Sciatic nerve (tissue), 2 donors: ENCODE results near the gene GGT1. TPM values are rescaled to one million over a fixed set of nuclear protein-coding genes. Genes with fewer than 3 reads are reported as not detected.
"Not testable (repeated sequence)": the region's sequence is repeated elsewhere in the genome, so short reads cannot be mapped to it uniquely, and the experiment has no call there.

Source experiments
- ATAC-seq: fragments of 200-7000 bp; cut with Tn5 transposase; one replicate; pipeline ENCODE4 v1.9.1; 2020; ENCODE audit warnings: mild to moderate bottlenecking, moderate library complexity
- DNase-seq: peaks from one replicate; pipeline ENCODE4 v3.0.0-alpha.2; 2020; ENCODE audit warnings: low spot score
- intact Hi-C: fragments of 100-400 bp; cut with DNase I; formaldehyde crosslinking; loops from one replicate; pipeline ENCODE4 v1.14.2; 2022
- total RNA-seq: library from RNA; stranded (reverse); fragmentation: NEBNext Ultra II Directional; extraction: Animal tissue kit (Norgen Biotek cat#: 25700); gene quantifications from one replicate; pipeline ENCODE4 v1.2.1, GENCODE V29; 2021
- donor health status: DM: no; HTN: no; CAD: no.
- donor health status: DM: no; HTN: no; CAD: no.

The GGT1 gene
- total RNA-seq, 1 donor from 2014 or later, result 9.0 TPM

DNA sequence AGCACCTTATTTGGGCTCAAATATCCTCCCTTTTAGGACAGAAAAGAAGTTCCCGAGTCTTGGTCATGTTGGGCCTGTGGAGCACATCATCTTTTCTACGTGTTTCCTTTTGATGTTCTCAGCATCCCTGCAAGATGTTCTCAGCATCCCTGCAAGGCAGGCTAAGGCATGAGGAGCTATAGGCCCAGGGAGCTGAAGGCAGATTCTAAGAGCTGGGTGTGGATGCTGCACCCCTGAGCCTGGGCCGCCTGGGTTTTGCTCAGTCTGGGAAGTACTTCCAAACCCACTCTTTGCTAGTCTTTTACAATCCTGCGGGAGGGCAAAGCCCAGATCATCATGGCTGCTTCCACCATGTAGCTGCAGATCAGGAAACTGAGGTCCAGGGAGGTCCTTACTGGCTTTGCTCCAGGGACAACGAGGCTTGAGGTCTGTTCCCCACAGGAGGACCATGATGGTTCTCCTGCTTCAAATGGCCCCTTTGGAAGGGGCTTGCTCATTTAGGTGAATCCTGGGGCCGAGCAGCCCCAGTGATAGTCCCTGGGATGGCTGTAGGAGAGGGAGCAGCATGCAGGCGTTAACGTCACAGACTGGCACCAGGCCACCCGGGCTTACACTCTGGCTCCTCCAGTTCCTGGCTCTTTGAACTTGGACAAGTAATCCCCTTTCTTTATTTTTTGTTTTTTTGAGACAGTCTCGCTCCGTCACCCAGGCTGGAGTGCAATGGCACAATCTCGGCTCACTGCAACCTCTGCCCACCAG lies 20.8 kb upstream of the GGT1 start:
- no peak for DNase-seq
- ATAC-seq, result no peak
- intact Hi-C loops, result no loop called here

DNA sequence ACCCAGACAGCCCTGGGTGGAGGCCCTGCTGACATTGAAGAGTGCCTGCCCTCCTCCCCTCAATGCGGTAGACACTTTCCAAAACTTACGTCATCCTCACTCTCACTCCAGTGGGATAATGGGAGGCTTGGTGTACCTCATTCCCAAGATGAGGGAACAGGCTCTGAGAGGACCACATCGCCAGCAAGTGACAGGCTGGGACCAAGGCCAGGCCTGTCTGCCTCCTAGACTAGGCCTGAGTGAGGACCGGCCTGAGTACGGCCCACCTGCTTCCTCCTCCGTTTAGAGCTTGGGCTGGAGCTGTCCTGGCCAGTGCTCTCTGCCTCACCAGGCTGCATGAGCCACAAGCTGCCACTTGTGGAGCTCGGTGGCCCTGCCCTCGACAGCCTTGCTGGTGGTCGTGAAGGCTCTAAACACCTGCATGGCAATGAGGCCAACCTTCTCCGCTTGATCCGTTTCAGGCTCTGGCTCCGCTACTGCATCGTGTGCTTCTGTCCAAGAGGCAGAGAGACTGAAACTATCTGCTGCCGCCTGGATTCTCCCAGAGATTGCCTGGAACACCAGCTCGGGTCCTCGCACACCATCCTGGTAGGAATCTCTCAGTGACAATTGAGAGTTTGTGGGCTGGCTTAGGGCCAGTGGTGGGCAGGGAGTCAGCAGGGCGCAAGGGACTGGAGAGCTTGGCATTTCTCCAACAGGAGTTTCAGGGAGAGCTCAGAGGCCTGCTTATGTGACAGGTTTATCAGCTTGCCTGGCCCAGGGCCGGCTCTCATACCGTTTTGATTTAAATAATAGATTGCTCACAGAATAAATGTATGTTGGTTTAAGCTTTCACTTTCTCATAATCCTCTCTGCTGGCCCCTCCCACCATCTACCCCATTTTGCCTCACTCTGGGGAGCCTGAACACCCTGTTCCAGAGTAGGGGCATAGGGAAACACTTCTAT lies 19.5 kb upstream of the GGT1 start:
- DNase-seq, result no peak
- intact Hi-C loops, result no loop called here
- peak; percentile 53 for ATAC-seq

DNA sequence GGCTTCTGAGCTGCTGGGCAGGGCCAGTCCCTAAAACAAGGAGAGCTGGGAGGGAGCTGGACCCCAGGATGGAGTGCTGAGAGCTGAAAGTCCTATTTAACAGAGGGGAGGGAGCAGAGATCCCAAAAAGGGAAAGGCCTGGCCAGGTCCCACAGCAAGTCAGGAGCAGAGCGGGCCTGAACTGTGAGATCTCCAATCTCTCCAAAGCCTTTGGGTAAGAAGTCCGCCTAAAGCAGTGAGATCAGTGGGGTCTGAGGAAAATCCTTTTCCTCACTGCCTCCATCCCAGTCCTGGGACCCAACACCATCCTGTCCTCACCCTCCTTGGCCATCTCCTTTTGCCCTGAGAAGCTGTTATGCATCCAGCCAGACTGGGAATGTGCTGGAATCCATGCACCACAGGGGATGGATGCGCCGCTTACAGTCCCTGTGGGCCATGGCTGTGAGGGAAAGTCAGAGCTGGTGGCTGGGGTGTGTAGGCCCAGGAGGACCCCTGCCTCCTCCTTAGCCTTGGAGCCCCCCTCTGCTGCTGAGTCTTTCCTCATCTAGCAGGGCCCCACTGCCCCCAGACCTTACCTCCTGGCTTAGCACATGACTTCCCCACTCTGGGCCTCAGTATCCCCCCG lies 18.7 kb upstream of the GGT1 start:
- intact Hi-C loops, result no loop called here
- DNase-seq (no peak), ATAC-seq (peak; percentile 14)

DNA sequence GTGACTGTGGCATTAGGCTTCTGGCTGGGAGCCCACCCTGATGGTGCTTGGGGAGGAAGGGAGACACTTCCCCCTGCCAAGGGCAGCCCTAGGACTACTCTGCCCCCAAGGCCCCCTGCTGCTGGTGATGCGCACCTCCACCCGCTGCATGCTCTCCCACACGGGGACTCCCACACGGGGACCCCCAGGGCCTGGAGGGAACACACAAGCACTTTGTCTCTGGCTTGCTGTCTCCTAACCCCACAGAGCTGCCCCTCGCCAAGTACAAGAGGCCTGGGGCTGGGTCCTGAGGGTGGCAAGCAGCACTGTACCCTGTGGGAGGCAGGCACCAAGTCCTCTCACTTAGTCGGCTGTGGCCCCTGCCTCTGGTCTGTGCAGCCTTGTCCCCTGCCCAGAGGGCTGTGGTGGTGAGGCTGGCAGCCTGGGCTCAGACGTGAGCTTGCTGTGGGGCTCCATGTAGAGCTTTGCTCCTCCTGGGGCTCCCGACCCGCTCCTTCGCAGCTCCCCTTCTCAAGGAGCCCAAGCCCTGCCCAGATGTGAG lies 18.1 kb upstream of the GGT1 start:
- no peak for DNase-seq
- no peak for ATAC-seq
- intact Hi-C loops, result no loop called here

DNA sequence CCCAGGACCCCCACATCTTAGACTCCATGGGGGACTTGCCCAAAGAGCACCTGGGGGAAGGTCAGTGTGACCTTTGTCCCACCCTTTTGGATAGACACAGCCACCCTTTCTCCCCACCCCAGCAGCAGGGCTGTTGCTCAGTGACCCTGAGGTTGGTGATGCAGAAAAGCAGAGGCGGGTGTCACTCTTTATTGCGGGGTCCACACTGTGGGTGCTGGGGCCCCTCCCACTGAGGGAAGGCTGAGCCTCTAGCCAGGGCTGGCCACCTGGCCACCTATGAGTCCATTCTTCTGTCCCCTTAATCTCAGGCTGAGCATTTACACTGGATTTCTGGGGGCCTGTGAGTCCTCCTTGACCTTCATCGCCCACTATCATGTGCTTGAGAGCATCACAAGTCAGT lies 17.5 kb upstream of the GGT1 start:
- DNase-seq (no peak), ATAC-seq (no peak)
- intact Hi-C loops, result no loop called here

DNA sequence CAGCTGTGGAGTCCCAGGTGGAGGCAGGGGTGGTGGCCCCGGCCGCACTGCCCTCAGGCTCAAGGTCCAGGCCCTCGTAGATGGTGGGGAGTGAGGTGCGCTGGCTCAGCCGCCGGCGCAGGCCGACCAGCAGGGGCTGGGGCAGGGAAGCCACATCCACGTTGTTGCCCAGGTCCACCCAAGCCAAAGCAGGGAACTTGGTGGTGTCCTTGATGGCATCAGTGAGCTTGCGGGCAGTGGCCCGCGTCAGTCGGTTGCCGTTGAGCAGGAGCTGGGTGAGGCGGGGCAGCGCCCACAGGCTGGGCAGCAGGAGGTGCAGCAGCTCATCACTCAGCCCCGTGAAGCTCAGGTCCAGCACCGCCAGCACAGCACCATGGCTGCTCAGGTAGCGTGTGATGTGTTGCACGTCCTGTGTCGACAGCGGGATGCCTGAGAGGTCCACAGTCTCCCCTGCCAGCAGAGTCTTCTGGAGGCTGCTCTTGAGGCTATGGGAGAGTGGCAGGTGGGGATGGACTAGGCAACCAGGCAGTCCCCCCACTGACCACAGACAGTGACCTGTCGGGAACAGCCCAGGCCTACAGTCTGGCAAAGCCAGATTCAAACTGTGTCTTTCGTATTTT lies 17.0 kb upstream of the GGT1 start:
- intact Hi-C loops, result no loop called here
- ATAC-seq (no peak), DNase-seq (no peak)

DNA sequence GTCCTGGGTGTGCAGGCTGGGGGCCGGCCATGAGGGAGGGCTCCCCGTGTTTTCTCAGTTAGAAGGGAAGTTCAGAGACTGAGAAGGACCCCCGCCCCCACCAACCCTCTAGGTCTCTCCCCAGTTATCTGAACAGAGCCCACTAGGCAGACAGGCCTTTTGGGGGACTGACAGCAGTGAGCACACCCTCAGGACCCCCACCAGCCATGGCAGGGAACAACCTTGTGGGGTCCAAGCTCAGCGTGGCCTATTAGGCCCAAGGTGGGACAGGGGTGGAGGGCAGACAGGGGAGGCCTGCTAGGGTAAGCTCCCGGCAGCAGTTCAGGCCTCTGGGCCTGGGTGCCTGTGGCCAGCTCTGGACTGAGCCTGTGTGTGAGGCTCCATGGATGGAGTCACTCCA lies 15.7 kb upstream of the GGT1 start:
- DNase-seq (no peak), ATAC-seq (no peak)
- intact Hi-C loops, result no loop called here

DNA sequence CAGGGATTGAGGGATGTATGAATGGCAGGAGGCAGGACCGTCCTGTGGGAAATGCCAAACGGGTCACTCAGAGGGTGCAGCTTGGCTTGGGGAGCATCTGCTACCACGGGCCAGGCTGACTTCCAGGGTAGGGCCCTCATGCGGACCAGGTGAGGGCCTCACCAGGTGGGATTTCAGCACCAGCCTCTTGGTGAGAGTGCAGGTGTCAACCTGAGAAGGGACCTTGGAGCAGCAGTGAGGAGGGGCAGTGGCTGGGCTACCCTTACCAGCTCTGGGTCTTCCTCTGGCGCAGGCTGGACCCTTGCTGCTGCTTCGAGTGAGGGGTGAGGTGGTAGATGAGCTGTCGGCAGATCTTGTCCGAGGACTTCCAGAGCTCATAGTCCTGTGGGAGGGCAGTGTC lies 15.0 kb upstream of the GGT1 start:
- DNase-seq (no peak), ATAC-seq (no peak)
- intact Hi-C loops, result no loop called here

DNA sequence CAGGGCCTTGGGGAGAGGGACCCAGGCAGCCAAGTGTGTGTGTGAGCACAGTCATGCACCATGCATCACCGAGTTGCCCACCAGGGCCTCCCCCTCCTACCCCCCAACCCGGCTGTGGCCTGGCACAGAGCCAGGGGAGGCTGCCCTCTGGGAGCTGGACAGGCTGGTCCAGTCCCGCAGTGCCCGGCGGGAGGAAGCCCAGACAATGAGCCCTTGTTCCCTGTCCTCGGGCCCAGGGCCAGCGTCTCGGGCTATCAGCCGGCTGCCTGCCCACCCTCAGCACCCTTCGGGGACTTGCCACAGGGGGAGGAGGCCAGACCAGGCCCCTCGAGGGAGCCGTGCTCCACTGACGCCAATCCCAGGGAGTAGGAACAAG lies 14.6 kb upstream of the GGT1 start:
- ATAC-seq (peak; percentile 51), DNase-seq (peak; percentile 89)
- intact Hi-C loops, result no loop called here

DNA sequence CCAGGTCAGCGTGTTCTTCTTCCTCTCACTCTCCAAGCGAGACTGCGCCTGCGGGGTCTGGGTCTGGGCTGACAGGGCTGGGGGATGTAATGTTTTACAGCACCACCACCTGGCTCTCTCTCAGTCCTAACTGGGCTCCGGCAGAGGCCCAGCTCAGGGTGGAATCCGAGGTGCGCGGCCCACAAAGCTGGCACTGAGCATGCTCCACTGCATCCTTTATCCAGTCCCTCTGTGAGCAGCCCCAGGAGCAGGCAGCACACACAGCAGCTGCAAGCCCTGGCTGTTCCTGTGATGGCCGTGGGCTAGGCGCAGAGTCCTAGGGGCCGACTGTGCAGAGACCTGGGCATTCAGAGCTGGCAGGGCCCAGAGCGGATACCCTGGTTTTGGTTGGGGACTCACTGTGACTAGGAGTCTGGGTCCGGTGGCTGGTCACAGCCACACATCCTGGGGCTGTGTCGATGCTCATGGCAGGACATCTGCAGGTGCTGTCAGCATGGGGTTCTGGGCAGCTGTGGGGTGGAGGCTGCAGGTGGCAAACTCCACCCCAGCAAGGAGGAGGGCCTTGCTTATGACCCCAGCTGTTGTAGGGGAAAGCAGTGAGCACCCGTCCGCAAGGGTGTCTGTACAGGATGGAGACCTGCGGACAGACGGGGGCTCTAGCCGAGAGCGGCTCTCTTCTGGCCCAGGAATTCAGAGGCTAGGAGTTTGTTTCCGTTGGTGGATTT lies 14.1 kb upstream of the GGT1 start:
- ATAC-seq (no peak), DNase-seq (no peak)
- intact Hi-C loops, result no loop called here

DNA sequence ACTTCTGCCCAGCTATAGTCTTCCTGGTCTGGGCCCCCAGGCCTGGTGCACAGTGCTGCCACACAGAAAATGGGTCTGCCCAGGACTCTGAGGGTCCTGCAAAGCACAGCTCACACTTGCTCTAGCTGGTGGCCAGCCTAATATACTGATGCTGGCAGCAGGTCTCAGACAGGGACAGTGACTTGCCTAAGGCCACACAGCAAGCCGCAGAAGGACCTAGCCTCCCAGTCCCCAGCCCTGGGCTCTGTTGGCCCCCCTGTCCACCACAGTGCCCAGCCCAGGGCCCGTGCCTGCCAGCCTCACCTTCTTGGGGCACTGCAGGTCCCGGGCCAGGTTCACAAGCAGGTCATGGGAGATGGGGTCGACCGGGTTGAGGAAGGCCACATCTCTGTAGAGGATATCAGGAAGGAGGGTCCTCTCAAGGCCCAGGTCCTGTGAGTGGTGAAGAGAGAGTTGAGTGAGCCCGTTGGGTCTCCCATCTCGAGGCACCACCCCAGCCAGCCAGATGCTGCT lies 13.4 kb upstream of the GGT1 start:
- DNase-seq (no peak), ATAC-seq (no peak)
- intact Hi-C loops, result no loop called here

DNA sequence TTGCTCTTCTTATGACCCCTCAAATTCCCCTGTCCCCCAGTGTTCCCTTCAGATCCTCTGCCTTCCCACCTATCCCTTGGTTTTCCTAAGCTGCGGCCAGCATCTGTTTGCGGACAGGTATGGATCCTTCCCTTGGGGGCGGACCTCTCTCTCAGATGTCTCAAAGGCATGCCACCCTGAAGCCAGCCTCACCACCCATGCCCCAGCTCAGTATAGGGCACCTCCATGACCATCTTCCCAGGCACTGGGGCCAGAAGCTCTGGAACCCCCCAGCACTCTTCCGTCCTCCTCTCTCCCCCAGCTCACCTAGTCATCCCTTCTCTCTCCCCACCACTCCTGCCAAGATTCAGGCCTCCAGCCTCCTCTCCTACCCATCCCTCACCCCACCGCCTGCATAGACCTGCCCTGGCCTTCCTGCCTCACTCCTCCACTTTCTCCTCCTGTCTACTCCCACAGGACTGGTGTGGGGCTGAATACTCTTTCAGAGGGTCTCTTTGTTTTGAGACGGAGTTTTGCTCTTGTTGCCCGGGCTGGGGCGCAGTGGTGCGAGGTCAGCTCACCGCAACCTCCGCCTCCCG lies 12.3 kb upstream of the GGT1 start:
- DNase-seq, result no peak
- no peak for ATAC-seq

DNA sequence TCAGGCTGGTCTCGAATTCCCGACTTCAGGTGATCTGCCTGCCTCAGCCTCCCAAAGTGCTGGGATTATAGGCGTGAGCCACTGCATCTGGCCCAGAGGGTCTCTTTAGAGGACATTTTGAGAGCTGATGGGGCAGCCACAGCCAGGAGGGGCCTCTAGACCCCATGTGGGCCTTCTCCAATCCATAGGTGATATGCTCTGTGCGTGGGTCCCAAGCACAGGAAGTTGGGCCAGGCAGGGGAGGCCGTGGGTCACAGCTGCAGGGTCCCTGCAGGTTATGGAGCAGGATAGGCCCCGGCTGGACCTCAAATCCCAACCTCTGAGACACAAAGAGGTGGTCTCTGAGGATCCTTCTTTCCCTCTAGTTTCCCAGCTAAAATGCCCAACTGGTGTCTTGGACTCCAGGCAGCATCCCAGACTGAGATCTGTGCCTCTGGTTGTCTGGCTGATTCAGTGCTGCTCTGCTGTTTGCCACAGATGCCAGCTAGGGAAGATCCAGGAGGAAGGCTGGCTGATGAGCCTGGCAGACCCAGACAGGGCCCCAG lies 11.6 kb upstream of the GGT1 start:
- intact Hi-C loops, result no loop called here
- no peak for ATAC-seq

More for the DNA sequence above, 12.3 kb upstream of the GGT1 start:
- intact Hi-C loops, result no loop called here

DNA sequence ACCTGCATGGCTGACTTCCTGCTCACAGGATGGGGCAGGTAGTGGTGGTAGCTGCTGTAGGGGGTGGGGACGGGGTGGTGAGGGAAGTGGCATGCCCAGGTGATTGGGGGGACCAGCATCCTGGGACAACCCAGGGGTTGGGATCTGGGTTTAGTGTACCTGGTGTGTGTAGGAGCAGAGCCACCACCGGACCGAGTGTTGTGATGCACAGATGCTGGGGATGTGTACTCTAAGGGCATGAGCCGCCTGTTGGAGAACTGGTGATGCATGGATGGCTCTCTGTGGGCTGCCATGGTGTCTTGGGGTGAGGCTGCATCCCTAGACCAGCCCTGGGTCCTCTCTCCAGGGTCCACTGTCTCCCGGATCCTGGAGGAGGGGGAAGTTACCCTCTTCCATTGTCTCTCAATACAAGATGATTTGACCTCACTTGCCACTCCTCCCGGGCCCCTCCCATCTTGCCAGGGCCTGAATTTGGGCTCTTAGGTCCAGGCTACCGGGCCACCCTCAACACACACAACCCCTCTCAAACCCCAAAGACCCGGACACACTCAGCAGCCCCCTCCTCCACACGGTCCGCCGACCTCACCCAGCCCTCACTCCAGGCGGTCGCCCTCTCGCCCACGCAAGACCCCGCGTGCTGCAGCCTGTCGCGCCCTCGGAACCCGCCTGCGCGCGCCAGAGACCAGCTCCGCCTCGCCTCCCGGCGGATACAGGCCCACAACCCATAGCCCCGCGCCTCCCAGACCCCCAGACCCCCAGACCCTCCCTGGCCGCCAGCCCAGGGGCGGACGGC lies 10.7 kb upstream of the GGT1 start:
- ATAC-seq (no peak), DNase-seq (peak; percentile 76)
- intact Hi-C loops, result no loop called here

More for the DNA sequence above, 11.6 kb upstream of the GGT1 start:
- DNase-seq, result no peak

DNA sequence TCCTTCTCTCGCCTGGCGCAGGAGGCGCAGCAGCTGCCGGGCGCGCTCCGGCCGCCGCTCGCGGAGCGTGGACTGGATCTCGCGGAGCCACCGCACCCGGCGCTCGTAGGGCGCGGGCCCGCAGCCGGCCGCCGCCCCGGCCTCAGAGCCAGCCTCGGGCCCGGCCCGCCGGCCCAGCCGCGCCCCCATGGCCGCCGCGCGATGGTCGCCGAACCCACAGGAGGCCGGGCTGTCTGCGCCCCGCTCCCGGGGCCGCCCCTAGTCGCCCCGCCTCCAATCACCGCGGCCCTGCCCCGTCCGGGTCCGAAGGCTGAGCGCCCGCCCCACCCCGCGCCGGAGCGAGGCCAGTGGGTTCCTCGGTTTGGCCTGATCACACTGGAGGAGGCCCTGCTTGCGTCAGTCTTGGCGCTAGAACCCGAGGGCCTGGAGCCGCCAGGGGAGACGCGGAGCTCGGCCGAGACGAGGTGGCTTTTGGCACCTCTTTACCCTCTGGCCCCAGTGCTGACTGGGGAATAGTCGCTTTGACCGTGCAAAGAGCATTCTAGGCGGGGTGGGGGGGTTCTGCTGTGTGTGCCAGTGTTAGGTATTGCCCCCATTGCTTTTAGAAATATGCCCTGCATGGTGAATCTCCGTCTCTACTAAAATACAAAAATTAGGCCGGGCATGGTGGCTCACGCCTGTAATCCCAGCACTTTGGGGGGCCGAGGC lies 10.0 kb upstream of the GGT1 start, which contains the start of gene LRRC75B:
Gene LRRC75B, minus strand, starts transcription at position 223 of the 708 bp plus-strand sequence. Its CDS starts 34 bp downstream, at position 189.
- intact Hi-C loops, result no loop called here
- peak; percentile 95 for ATAC-seq
- DNase-seq, result peak; percentile 95

DNA sequence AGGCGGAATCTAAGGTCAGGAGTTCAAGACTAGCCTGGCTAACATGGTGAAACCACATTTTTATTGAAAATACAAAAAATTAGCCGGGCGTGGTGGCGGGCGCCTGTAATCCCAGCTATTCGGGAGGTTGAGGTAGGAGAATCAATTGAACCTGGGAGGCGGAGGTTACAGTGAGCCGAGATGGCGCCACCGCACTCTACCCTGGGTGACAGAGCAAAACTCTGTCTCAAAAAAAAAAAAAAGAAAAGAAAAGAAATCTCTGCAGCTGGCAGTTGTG lies 9.5 kb upstream of the GGT1 start:
- DNase-seq, intact Hi-C loops, ATAC-seq: not testable (repeated sequence)
